Suprapubic skin (tissue), 4 donors: ENCODE measurements around the gene DLG1.

Experiments
- EP300 ChIP-seq: sonication (generic); formaldehyde crosslinking; IDR thresholded peaks from one replicate; pipeline ENCODE4 v1.6.1; 2017; ENCODE audit warnings: antibody characterized with exemption
- POLR2A ChIP-seq, 2 donors: fragments of 450-650 bp; IDR thresholded peaks; one replicate each; pipeline ENCODE4 v1.6.1; 2017; ENCODE audit warnings: antibody characterized with exemption in 2 of 2, mild to moderate bottlenecking in 2 of 2, moderate library complexity in 2 of 2
- POLR2AphosphoS5 ChIP-seq, 3 donors: sonication (generic); formaldehyde crosslinking; IDR thresholded peaks; one replicate each; pipeline ENCODE4 v1.6.1; 2017; ENCODE audit warnings: antibody characterized with exemption in 3 of 3
- TF ChIP-seq, protein P1 (sequence below), 2 donors: fragments of 200-600 bp in 1 of 2; fragments of 450-650 bp in 1 of 2; sonication (generic) in 1 of 2; IDR thresholded peaks; one replicate each; pipeline ENCODE4 v1.5.1; 2016 to 2019; ENCODE audit warnings: antibody characterized with exemption in 2 of 2, mild to moderate bottlenecking in 1 of 2, moderate library complexity in 1 of 2

GRCh38 chr3:197227780-197228574 is 70.4 kb downstream of the DLG1 start:
- TF ChIP-seq, protein P1, sequence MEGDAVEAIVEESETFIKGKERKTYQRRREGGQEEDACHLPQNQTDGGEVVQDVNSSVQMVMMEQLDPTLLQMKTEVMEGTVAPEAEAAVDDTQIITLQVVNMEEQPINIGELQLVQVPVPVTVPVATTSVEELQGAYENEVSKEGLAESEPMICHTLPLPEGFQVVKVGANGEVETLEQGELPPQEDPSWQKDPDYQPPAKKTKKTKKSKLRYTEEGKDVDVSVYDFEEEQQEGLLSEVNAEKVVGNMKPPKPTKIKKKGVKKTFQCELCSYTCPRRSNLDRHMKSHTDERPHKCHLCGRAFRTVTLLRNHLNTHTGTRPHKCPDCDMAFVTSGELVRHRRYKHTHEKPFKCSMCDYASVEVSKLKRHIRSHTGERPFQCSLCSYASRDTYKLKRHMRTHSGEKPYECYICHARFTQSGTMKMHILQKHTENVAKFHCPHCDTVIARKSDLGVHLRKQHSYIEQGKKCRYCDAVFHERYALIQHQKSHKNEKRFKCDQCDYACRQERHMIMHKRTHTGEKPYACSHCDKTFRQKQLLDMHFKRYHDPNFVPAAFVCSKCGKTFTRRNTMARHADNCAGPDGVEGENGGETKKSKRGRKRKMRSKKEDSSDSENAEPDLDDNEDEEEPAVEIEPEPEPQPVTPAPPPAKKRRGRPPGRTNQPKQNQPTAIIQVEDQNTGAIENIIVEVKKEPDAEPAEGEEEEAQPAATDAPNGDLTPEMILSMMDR (IDR thresholded peaks at IDR 0.05) = no peak
- no peak for TF ChIP-seq POLR2AphosphoS5 (IDR thresholded peaks at IDR 0.05)
- TF ChIP-seq POLR2A (IDR thresholded peaks at IDR 0.05) = no peak
- no peak for TF ChIP-seq EP300
